Measurements from ENCODE around the gene CCDC57.

The CCDC57 gene

DNA sequence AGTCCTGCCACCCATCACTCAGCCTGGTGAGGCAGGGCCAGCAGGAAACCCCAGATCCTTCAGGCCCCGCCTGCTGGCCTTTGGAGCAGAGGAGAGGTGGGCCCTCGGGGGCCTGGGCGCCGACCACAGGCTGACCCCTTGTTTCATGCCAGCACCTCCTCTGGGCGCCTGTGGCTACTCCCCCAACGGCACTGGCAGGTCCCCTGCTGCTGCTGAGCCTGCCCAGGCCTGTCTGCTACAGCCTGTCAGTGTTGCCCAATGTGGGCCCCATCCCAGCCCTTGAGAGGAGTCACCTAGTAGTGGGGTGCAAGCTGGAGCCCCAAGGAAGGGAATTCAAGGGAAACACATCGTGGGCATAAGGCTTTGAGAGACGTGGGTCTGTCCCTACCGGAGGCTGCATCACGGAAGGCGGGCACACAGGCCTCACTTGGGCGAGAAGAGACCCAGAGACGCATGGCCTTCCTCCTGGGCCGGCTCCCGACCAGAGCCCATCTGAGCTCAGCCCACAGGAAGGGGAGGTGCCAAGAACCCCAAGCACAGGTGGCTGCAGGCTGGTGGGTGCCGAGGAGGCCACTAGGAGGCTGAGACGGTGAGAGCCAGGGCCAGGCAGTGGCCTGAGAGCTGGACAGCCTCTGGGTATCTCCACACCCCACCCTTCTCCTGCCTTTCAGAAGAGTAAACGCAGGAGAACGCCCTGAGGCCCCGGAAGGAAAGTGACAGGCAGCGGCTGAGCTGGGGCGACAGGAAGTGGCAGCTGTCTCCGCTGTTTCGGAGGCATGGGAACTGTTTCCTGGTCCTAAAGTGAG is 106.6 kb downstream of the CCDC57 start:
- peaks cover 6 to 25% of the 10 kb centered on the region in 2 experiments for H3K36me3 ChIP-seq (ENCODE audit: control insufficient read depth in 1 of 2, insufficient read depth in 2 of 2, low read depth in 1 of 2, low read length in 2 of 2)
- H2BK5ac ChIP-seq (ENCODE audit: low read depth, low read length, poor library complexity, severe bottlenecking), result no peak overlapping the region
- H3K18ac ChIP-seq (ENCODE audit: low read depth in 1 of 2, low read length in 2 of 2), result peak overlapping the region; percentile 70 to 92
- no peaks in the 10 kb centered on the region for H3K9me3 ChIP-seq (ENCODE audit: control insufficient read depth, low read length)
- H3K4ac ChIP-seq (ENCODE audit: low read depth in 1 of 2, low read length in 2 of 2), result peak overlapping the region; percentile 43 to 78
- peaks cover 2% of the 10 kb centered on the region for H3K79me1 ChIP-seq (replicated peaks; ENCODE audit: low read length, poor library complexity, severe bottlenecking)
- WGBS, result 46% methylated on average over 24 of the region's 24 CpGs
- H3K4me2 ChIP-seq (ENCODE audit: low read length, poor library complexity, severe bottlenecking), result peak overlapping the region; percentile 26
- peak; percentile 80 for DNase-seq
- no peaks in the 10 kb centered on the region for H3K27me3 ChIP-seq (ENCODE audit: control insufficient read depth in 1 of 2, insufficient read depth in 1 of 2, low read length in 2 of 2)
- H2BK15ac ChIP-seq (ENCODE audit: low read depth, poor library complexity, severe bottlenecking), result no peak overlapping the region
- no peak overlapping the region for H3K4me3 ChIP-seq (ENCODE audit: insufficient read depth in 1 of 2, low read depth in 1 of 2, low read length in 2 of 2)
- H3K4me1 ChIP-seq (ENCODE audit: control insufficient read depth, insufficient read depth, low read depth, low read length), result peaks cover 45% of the 10 kb centered on the region
- H3K14ac ChIP-seq (ENCODE audit: low read length in 2 of 2), result peak overlapping the region in 1 of 2 experiments; percentile 36
- peak overlapping the region; percentile 6 for H2AK5ac ChIP-seq (ENCODE audit: low read length, severe bottlenecking)
- H2BK12ac ChIP-seq (ENCODE audit: low read length in 2 of 2), result peak overlapping the region; percentile 49 to 98
- no peak overlapping the region for H3K9ac ChIP-seq (ENCODE audit: low read length)
- H4K8ac ChIP-seq (ENCODE audit: low read length), result peak overlapping the region; percentile 96
- peak overlapping the region; percentile 93 for H4K91ac ChIP-seq (ENCODE audit: low read length)
- H3K23ac ChIP-seq (ENCODE audit: low read length in 2 of 2), result no peak overlapping the region
- no peak overlapping the region for H3K27ac ChIP-seq (ENCODE audit: low read length, poor library complexity, severe bottlenecking)
- H2AFZ ChIP-seq (ENCODE audit: low read depth, low read length), result peak overlapping the region; percentile 57
- H2BK120ac ChIP-seq (ENCODE audit: low read depth, low read length), result peak overlapping the region; percentile 29

DNA sequence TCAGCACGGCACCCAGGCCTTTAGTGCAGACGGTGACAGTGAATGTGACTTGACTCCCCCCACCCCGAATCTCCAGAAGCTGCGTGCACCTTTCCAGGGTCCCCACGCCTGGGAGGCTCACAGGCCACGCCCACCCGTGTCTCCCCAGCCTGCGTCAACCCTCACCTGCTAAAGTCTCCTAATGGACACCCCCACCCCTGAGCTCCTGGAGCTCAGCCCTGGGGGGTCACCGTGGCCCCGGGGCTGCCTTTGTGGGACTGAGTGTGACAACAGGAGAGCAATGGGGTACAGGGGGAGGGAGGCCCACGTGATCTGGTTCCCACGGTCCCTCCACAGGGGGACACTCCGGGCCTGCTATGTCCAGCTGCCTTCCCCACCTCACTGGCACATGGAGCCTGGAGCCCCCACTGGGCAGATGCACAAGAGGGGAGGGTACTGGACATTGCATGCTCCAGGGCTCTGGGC is 107.2 kb downstream of the CCDC57 start:
- no peak overlapping the region for H3K27ac ChIP-seq (ENCODE audit: low read length, poor library complexity, severe bottlenecking)
- DNase-seq, result no peak
- no peak overlapping the region for H2BK5ac ChIP-seq (ENCODE audit: low read depth, low read length, poor library complexity, severe bottlenecking)
- 95% methylated on average over 13 of the region's 13 CpGs for WGBS
- H4K8ac ChIP-seq (ENCODE audit: low read length), result peak overlapping the region; percentile 96
- peak overlapping the region; percentile 70 to 92 for H3K18ac ChIP-seq (ENCODE audit: low read depth in 1 of 2, low read length in 2 of 2)
- H4K91ac ChIP-seq (ENCODE audit: low read length), result peak overlapping the region; percentile 93
- no peak overlapping the region for H3K14ac ChIP-seq (ENCODE audit: low read length in 2 of 2)
- no peak overlapping the region for H2AK5ac ChIP-seq (ENCODE audit: low read length, severe bottlenecking)
- H3K4me1 ChIP-seq (ENCODE audit: control insufficient read depth, insufficient read depth, low read depth, low read length), result peaks cover 49% of the 10 kb centered on the region
- no peak overlapping the region for H2BK15ac ChIP-seq (ENCODE audit: low read depth, poor library complexity, severe bottlenecking)
- H2AFZ ChIP-seq (ENCODE audit: low read depth, low read length), result no peak overlapping the region
- no peak overlapping the region for H3K9ac ChIP-seq (ENCODE audit: low read length)
- peaks cover 6 to 29% of the 10 kb centered on the region in 2 experiments for H3K36me3 ChIP-seq (ENCODE audit: control insufficient read depth in 1 of 2, insufficient read depth in 2 of 2, low read depth in 1 of 2, low read length in 2 of 2)
- no peak overlapping the region for H3K4me3 ChIP-seq (ENCODE audit: insufficient read depth in 1 of 2, low read depth in 1 of 2, low read length in 2 of 2)
- H3K9me3 ChIP-seq (ENCODE audit: control insufficient read depth, low read length), result no peaks in the 10 kb centered on the region
- H3K4me2 ChIP-seq (ENCODE audit: low read length, poor library complexity, severe bottlenecking), result no peak overlapping the region
- H2BK120ac ChIP-seq (ENCODE audit: low read depth, low read length), result no peak overlapping the region
- H3K79me1 ChIP-seq (replicated peaks; ENCODE audit: low read length, poor library complexity, severe bottlenecking), result peaks cover 5% of the 10 kb centered on the region
- no peak overlapping the region for H3K23ac ChIP-seq (ENCODE audit: low read length in 2 of 2)
- peak overlapping the region in 1 of 2 experiments; percentile 98 for H2BK12ac ChIP-seq (ENCODE audit: low read length in 2 of 2)
- peak overlapping the region; percentile 24 to 78 for H3K4ac ChIP-seq (ENCODE audit: low read depth in 1 of 2, low read length in 2 of 2)
- H3K27me3 ChIP-seq (ENCODE audit: control insufficient read depth in 1 of 2, insufficient read depth in 1 of 2, low read length in 2 of 2), result no peaks in the 10 kb centered on the region

- Histone ChIP-seq H3K14ac (ENCODE audit: low read length in 2 of 2) (no peak overlapping the region), H3K9me3 (ENCODE audit: control insufficient read depth, low read length) (no peaks in the 10 kb centered on the region), H3K27me3 (ENCODE audit: control insufficient read depth in 1 of 2, insufficient read depth in 1 of 2, low read length in 2 of 2) (no peaks in the 10 kb centered on the region), H3K9ac (ENCODE audit: low read length) (no peak overlapping the region), H3K4me3 (ENCODE audit: insufficient read depth in 1 of 2, low read depth in 1 of 2, low read length in 2 of 2) (no peak overlapping the region), H3K36me3 (ENCODE audit: control insufficient read depth in 1 of 2, insufficient read depth in 2 of 2, low read depth in 1 of 2, low read length in 2 of 2) (peaks cover 6 to 32% of the 10 kb centered on the region in 2 experiments), H4K91ac (ENCODE audit: low read length) (peak overlapping the region; percentile 43), H3K27ac (ENCODE audit: low read length, poor library complexity, severe bottlenecking) (no peak overlapping the region), H2BK12ac (ENCODE audit: low read length in 2 of 2) (peak overlapping the region in 1 of 2 experiments; percentile 98), H3K18ac (ENCODE audit: low read depth in 1 of 2, low read length in 2 of 2) (peak overlapping the region in 1 of 2 experiments; percentile 52), H2BK5ac (ENCODE audit: low read depth, low read length, poor library complexity, severe bottlenecking) (no peak overlapping the region), H3K79me1 (replicated peaks; ENCODE audit: low read length, poor library complexity, severe bottlenecking) (peaks cover 9% of the 10 kb centered on the region), H2AK5ac (ENCODE audit: low read length, severe bottlenecking) (no peak overlapping the region), H4K8ac (ENCODE audit: low read length) (peak overlapping the region; percentile 35), H3K23ac (ENCODE audit: low read length in 2 of 2) (no peak overlapping the region), H2BK15ac (ENCODE audit: low read depth, poor library complexity, severe bottlenecking) (peak overlapping the region; percentile 41), H2AFZ (ENCODE audit: low read depth, low read length) (no peak overlapping the region), H3K4me2 (ENCODE audit: low read length, poor library complexity, severe bottlenecking) (no peak overlapping the region), H3K4ac (ENCODE audit: low read depth in 1 of 2, low read length in 2 of 2) (no peak overlapping the region), H3K4me1 (ENCODE audit: control insufficient read depth, insufficient read depth, low read depth, low read length) (peaks cover 53% of the 10 kb centered on the region), H2BK120ac (ENCODE audit: low read depth, low read length) (no peak overlapping the region)
- 97% methylated on average over 11 of the region's 11 CpGs for WGBS
- DNase-seq, result no peak
Observed at GRCh38 chr17:82104797-82105416, 107.7 kb downstream of the CCDC57 start.
